Measurements from ENCODE around the gene RNF212.

- no peak for TF ChIP-seq CTCF (conservative IDR thresholded peaks at IDR 0.05)
- no peak for TF ChIP-seq ZFX (IDR thresholded peaks at IDR 0.05)
These were observed 11.5 kb upstream of the RNF212 start for GRCh38 chr4:1124818-1125217.
